Measurements from ENCODE around the gene SLC17A4.
"Not testable (repeated sequence)": the region's sequence is repeated elsewhere in the genome, so short reads cannot be mapped to it uniquely, and the experiment has no call there.

SLC17A4 gene

GRCh38 chr6:25745836-25746235 lies 8.7 kb upstream of the SLC17A4 start:
- H3K4me3 ChIP-seq (ENCODE audit: low read depth, low read length) = no peak overlapping the region
- TF ChIP-seq POLR2A (IDR thresholded peaks at IDR 0.05; ENCODE audit: extremely low read depth, insufficient read length) (no peak), CTCF (IDR thresholded peaks at IDR 0.05; ENCODE audit: low read depth, low read length) (no peak), MAX (IDR thresholded peaks at IDR 0.05; ENCODE audit: low read depth, low read length) (no peak), MYC (IDR thresholded peaks at IDR 0.05; ENCODE audit: low read depth, low read length) (no peak)

GRCh38 chr6:25746968-25747367 lies 7.6 kb upstream of the SLC17A4 start:
- TF ChIP-seq MAX (IDR thresholded peaks at IDR 0.05; ENCODE audit: low read depth, low read length) (no peak), MYC (IDR thresholded peaks at IDR 0.05; ENCODE audit: low read depth, low read length) (no peak), POLR2A (IDR thresholded peaks at IDR 0.05; ENCODE audit: extremely low read depth, insufficient read length) (no peak), CTCF (IDR thresholded peaks at IDR 0.05; ENCODE audit: low read depth, low read length) (no peak)
- no peak overlapping the region for H3K4me3 ChIP-seq (ENCODE audit: low read depth, low read length)
- DNase-seq (ENCODE audit: low read depth) = no peak

More at GRCh38 chr6:25745836-25746235, 8.7 kb upstream of the SLC17A4 start:
- no peak for DNase-seq (ENCODE audit: low read depth)

GRCh38 chr6:25747477-25747876 lies 7.1 kb upstream of the SLC17A4 start:
- TF ChIP-seq MAX (IDR thresholded peaks at IDR 0.05; ENCODE audit: low read depth, low read length) = no peak
- TF ChIP-seq MYC (IDR thresholded peaks at IDR 0.05; ENCODE audit: low read depth, low read length) = no peak
- no peak for TF ChIP-seq CTCF (IDR thresholded peaks at IDR 0.05; ENCODE audit: low read depth, low read length)
- TF ChIP-seq POLR2A (IDR thresholded peaks at IDR 0.05; ENCODE audit: extremely low read depth, insufficient read length) = no peak
- no peak for DNase-seq (ENCODE audit: low read depth)

GRCh38 chr6:25748049-25748448 lies 6.5 kb upstream of the SLC17A4 start:
- H3K4me3 ChIP-seq (ENCODE audit: low read depth, low read length) = no peak overlapping the region
- DNase-seq (ENCODE audit: low read depth) = no peak
- TF ChIP-seq MYC (IDR thresholded peaks at IDR 0.05; ENCODE audit: low read depth, low read length) (no peak), MAX (IDR thresholded peaks at IDR 0.05; ENCODE audit: low read depth, low read length) (no peak), POLR2A (IDR thresholded peaks at IDR 0.05; ENCODE audit: extremely low read depth, insufficient read length) (no peak), CTCF (IDR thresholded peaks at IDR 0.05; ENCODE audit: low read depth, low read length) (no peak)

More at GRCh38 chr6:25747477-25747876, 7.1 kb upstream of the SLC17A4 start:
- no peak overlapping the region for H3K4me3 ChIP-seq (ENCODE audit: low read depth, low read length)

- not testable (repeated sequence) for H3K4me3 ChIP-seq (ENCODE audit: low read depth, low read length); DNase-seq (ENCODE audit: low read depth)
Observed at GRCh38 chr6:25748601-25749517, 5.7 kb upstream of the SLC17A4 start.

- no peak overlapping the region for H3K4me3 ChIP-seq (ENCODE audit: low read depth, low read length)
- TF ChIP-seq MAX (IDR thresholded peaks at IDR 0.05; ENCODE audit: low read depth, low read length) = no peak
- no peak for TF ChIP-seq MYC (IDR thresholded peaks at IDR 0.05; ENCODE audit: low read depth, low read length)
- TF ChIP-seq POLR2A (IDR thresholded peaks at IDR 0.05; ENCODE audit: extremely low read depth, insufficient read length) = no peak
- TF ChIP-seq CTCF (IDR thresholded peaks at IDR 0.05; ENCODE audit: low read depth, low read length) = no peak
- peak; percentile 51 for DNase-seq (ENCODE audit: low read depth)
Observed at GRCh38 chr6:25749837-25750236, 4.7 kb upstream of the SLC17A4 start.
